ENCODE measurements around the gene ABCC11.

GRCh38 chr16:48138543-48138942 lies 108.8 kb downstream of the ABCC11 start:
- TF ChIP-seq CTCF (IDR thresholded peaks at IDR 0.05), result no peak
- TF ChIP-seq EZH2 (IDR thresholded peaks at IDR 0.05; ENCODE audit: borderline replicate concordance, insufficient read depth, low read depth, low read length, poor library complexity, severe bottlenecking), result no peak
